HepG2 (cell line): ENCODE results near the gene UGT2A3. TPM values are rescaled to one million over a fixed set of nuclear protein-coding genes. Genes with fewer than 3 reads are reported as not detected.
"Not testable (repeated sequence)": the region's sequence is repeated elsewhere in the genome, so short reads cannot be mapped to it uniquely, and the experiment has no call there.

Source experiments
- ATAC-seq: fragments of 200-7000 bp; cut with Tn5 transposase; 3 replicates; pipeline ENCODE4 v1.9.1; 2020; ENCODE audit warnings: mild to moderate bottlenecking, moderate library complexity
- BruUV-seq: library from RNA; stranded (reverse); fragments of 400-500 nt; replicated peaks from 2 replicates; lab custom pipeline; 2021; lab: Mats Ljungman, UMichigan
- CTCF ChIA-PET: fragments of 300-600 bp; formaldehyde crosslinking; extraction: SDS; loops from one replicate; lab custom pipeline; 2021; ENCODE audit warnings: low total read pairs, inconsistent platforms, low intra/inter-chr PET ratio; lab: Yijun Ruan, JAX
- POLR2A ChIA-PET: fragments of 350-600 bp; sonication (Branson Sonifier 250); formaldehyde crosslinking; loops from one replicate; lab custom pipeline; 2020; ENCODE audit warnings: antibody characterized with exemption, inconsistent platforms; lab: Yijun Ruan, JAX
- DNase-seq: peaks from one replicate; pipeline ENCODE4 v3.0.0-alpha.2; 2015; ENCODE audit warnings: low spot score
- FAIRE-seq: peaks from 3 replicates; lab custom pipeline; 2011; peaks lifted over from hg19 to GRCh38; lab: Jason Lieb, UNC
- H2AFZ ChIP-seq: one replicate; pipeline ENCODE4 v1.6.1; 2011; ENCODE audit warnings: low read length, inconsistent platforms
- H3K27ac ChIP-seq: fragments of 300-600 bp; 3 replicates; pipeline ENCODE4 v1.8.0; 2011; ENCODE audit warnings: mixed run types, mild to moderate bottlenecking, mixed read lengths, low read length, inconsistent platforms; ENCODE audit not compliant: insufficient read depth; ENCODE audit errors: extremely low read length
- H3K27me3 ChIP-seq, 2 experiments: fragments of 200-600 bp in 1 of 2; 2 replicates in 1 of 2; 3 replicates in 1 of 2; pipeline versions ENCODE4 v1.6.0 to v1.8.0; 2011; ENCODE audit warnings: low read length in 2 of 2, mild to moderate bottlenecking in 2 of 2, moderate library complexity in 2 of 2, inconsistent platforms in 1 of 2; ENCODE audit not compliant: insufficient read depth in 2 of 2, control insufficient read depth in 1 of 2
- H3K36me3 ChIP-seq, 2 experiments: fragments of 200-600 bp in 1 of 2; replicated peaks in 1 of 2; 2 replicates in 1 of 2; 3 replicates in 1 of 2; pipeline versions ENCODE4 v1.5.1 to v1.8.0; 2011; ENCODE audit warnings: low read length in 2 of 2, inconsistent platforms in 1 of 2; ENCODE audit not compliant: insufficient read depth in 2 of 2, control insufficient read depth in 1 of 2
- H3K4me1 ChIP-seq: 2 replicates; pipeline ENCODE4 v1.5.1; 2012; ENCODE audit warnings: low read length, inconsistent platforms; ENCODE audit not compliant: insufficient read depth
- H3K4me2 ChIP-seq: 2 replicates; pipeline ENCODE4 v1.6.0; 2011; ENCODE audit warnings: low read depth, low read length, inconsistent platforms
- H3K4me3 ChIP-seq, 3 experiments: fragments of 200-600 bp in 1 of 3; sonication (generic), shearing (Covaris generic) in 1 of 3; replicated peaks in 1 of 3; 2 replicates each; pipeline ENCODE4 v1.5.1; 2011 to 2016; ENCODE audit warnings: low read length in 3 of 3, inconsistent platforms in 2 of 3, low read depth in 2 of 3, mild to moderate bottlenecking in 2 of 3, control low read depth in 1 of 3, mixed read lengths in 1 of 3; ENCODE audit not compliant: insufficient read depth in 1 of 3
- H3K79me2 ChIP-seq: one replicate; pipeline ENCODE4 v1.6.1; 2011; ENCODE audit warnings: low read length, inconsistent platforms; ENCODE audit not compliant: insufficient read depth
- H3K9ac ChIP-seq: 2 replicates; pipeline ENCODE4 v1.6.0; 2011; ENCODE audit warnings: mild to moderate bottlenecking, low read depth, low read length, inconsistent platforms; ENCODE audit not compliant: insufficient read depth
- H3K9me3 ChIP-seq: 2 replicates; pipeline ENCODE4 v1.5.1; 2012; ENCODE audit warnings: mild to moderate bottlenecking, low read length
- H4K20me1 ChIP-seq: 2 replicates; pipeline ENCODE4 v1.6.0; 2011; ENCODE audit warnings: inconsistent platforms, mild to moderate bottlenecking, low read length, moderate library complexity; ENCODE audit not compliant: insufficient read depth
- EZH2 ChIP-seq: conservative IDR thresholded peaks from 2 replicates; pipeline ENCODE4 v1.6.1; 2012; ENCODE audit warnings: mild to moderate bottlenecking, low read depth, low read length, moderate library complexity
- SMAD3 ChIP-seq: sonication (generic); formaldehyde crosslinking; IDR thresholded peaks from 2 replicates; pipeline ENCODE4 v1.4.0; 2020; ENCODE audit warnings: missing genetic modification reagents
- TOPORS ChIP-seq: sonication (generic); formaldehyde crosslinking; IDR thresholded peaks from 2 replicates; pipeline ENCODE4 v1.8.0; 2023; ENCODE audit warnings: mild to moderate bottlenecking, missing genetic modification reagents
- USF2 ChIP-seq, 2 experiments: sonication (generic) in 1 of 2; formaldehyde crosslinking in 1 of 2; IDR thresholded peaks; 2 replicates each; pipeline versions ENCODE4 v1.5.1 to v1.6.1; 2011 to 2020; ENCODE audit warnings: borderline replicate concordance in 1 of 2, low read depth in 1 of 2, low read length in 1 of 2, mild to moderate bottlenecking in 1 of 2, missing genetic modification reagents in 1 of 2, moderate library complexity in 1 of 2
- ZNF33B ChIP-seq: sonication (generic); formaldehyde crosslinking; IDR thresholded peaks from 2 replicates; pipeline ENCODE4 v1.5.1; 2020; ENCODE audit warnings: mild to moderate bottlenecking, missing genetic modification reagents
- ZNF552 ChIP-seq: sonication (generic); formaldehyde crosslinking; IDR thresholded peaks from 2 replicates; pipeline ENCODE4 v1.9.0; 2022; ENCODE audit warnings: missing genetic modification reagents, mild to moderate bottlenecking, borderline replicate concordance
- ZNF761 ChIP-seq: sonication (generic); formaldehyde crosslinking; conservative IDR thresholded peaks from 2 replicates; pipeline ENCODE4 v1.4.0; 2020; ENCODE audit warnings: mild to moderate bottlenecking, missing genetic modification reagents
- WGBS: methylation state at CpG from one replicate; pipeline ENCODE4 v1.1.6; 2017; ENCODE audit warnings: low lambda C conversion rate; 5-methylcytosine and 5-hydroxymethylcytosine counted together
- in situ Hi-C: cut with HindIII; loops from 2 replicates; pipeline ENCODE4 v1.10.0; 2017; ENCODE audit warnings: low pct_unique_long_range_greater_than_20kb; ENCODE audit not compliant: extremely low pct_ligation_motif_present
- intact Hi-C: fragments of 100-400 bp; cut with micrococcal nuclease; formaldehyde crosslinking; loops from one replicate; pipeline ENCODE4 v1.10.0; 2022; ENCODE audit not compliant: unreplicated experiment
- polyA plus RNA-seq, 8 experiments: library from polyadenylated mRNA; depleted of rRNA in 3 of 8; stranded (reverse) in 7 of 8; unstranded in 1 of 8; fragments of >200 nt; fragmentation: Illumina TruSeq in 4 of 8; extraction: Trizol in 4 of 8; gene quantifications; 2 replicates each; pipeline versions ENCODE4 v1.2.1 to v1.2.3, GENCODE V29; 2011 to 2016; ENCODE audit warnings: low read depth in 4 of 8, missing spikeins in 1 of 8, mixed read lengths in 1 of 8; ENCODE audit not compliant: insufficient read depth in 1 of 8
- total RNA-seq, 5 experiments: library from RNA; depleted of rRNA; stranded (reverse); fragments of >200 nt; fragmentation: Illumina TruSeq; extraction: Trizol; gene quantifications; 2 replicates each; pipeline ENCODE4 v1.2.3, GENCODE V29; 2016; ENCODE audit warnings: low read depth in 1 of 5
- TF ChIP-seq, protein P1 (sequence below): sonication (generic); formaldehyde crosslinking; IDR thresholded peaks from 2 replicates; pipeline ENCODE4 v1.4.0; 2020; ENCODE audit warnings: mild to moderate bottlenecking, missing genetic modification reagents
- TF ChIP-seq, protein P2 (sequence below): sonication (generic); formaldehyde crosslinking; IDR thresholded peaks from 2 replicates; pipeline ENCODE4 v1.5.1; 2020; ENCODE audit warnings: mild to moderate bottlenecking, missing genetic modification reagents, moderate library complexity

Gene UGT2A3
- total and polyA plus RNA-seq, 2 of the 13 experiments (the other 11 are each of a cell fraction or from before 2014, with no cell fraction given), result 61.3 to 97.2 TPM

- ATAC-seq, H3K9ac ChIP-seq, H3K79me2 ChIP-seq, H2AFZ ChIP-seq, H3K36me3 ChIP-seq, intact Hi-C loops, POLR2A ChIA-PET, FAIRE-seq, in situ Hi-C loops, H3K4me2 ChIP-seq, H3K27ac ChIP-seq, DNase-seq, CTCF ChIA-PET, H3K27me3 ChIP-seq, H3K4me1 ChIP-seq, H3K4me3 ChIP-seq, H4K20me1 ChIP-seq, BruUV-seq: not testable (repeated sequence)
- H3K9me3 ChIP-seq, result peaks cover 11% of the 10 kb centered on the region
- peak; percentile 95 for TF ChIP-seq ZNF761
- 79% methylated on average over 5 of the region's 5 CpGs for WGBS
Measured at GRCh38 chr4:68922202-68922601, 29.4 kb downstream of the UGT2A3 start.

- no peak overlapping the region for H3K27ac ChIP-seq
- H3K79me2 ChIP-seq, result no peaks in the 10 kb centered on the region
- intact Hi-C loops (no loop called here), in situ Hi-C loops (no loop called here)
- FAIRE-seq (no peak), DNase-seq (no peak), ATAC-seq (no peak)
- no TSS peak for BruUV-seq
- H3K4me3 ChIP-seq, result no peak overlapping the region
- H3K9ac ChIP-seq, result no peak overlapping the region
- H3K27me3 ChIP-seq, result no peaks in the 10 kb centered on the region
- peaks cover 7% of the 10 kb centered on the region; the same call in 1 of the 2 replicates for H3K4me1 ChIP-seq
- H3K9me3 ChIP-seq, result peaks cover 11% of the 10 kb centered on the region
- ChIA-PET CTCF (no interaction called here), POLR2A (no interaction called here)
- no peak overlapping the region for H3K4me2 ChIP-seq
- no peaks in the 10 kb centered on the region; a peak in 1 of 5 replicates for H3K36me3 ChIP-seq
- no peak overlapping the region for H2AFZ ChIP-seq
- H4K20me1 ChIP-seq, result no peaks in the 10 kb centered on the region
- TF ChIP-seq ZNF552 (CRISPR knock-in tag) (no peak), USF2 (IDR thresholded peaks at IDR 0.05; ENCODE audit: low read depth, low read length) (no peak), USF2 (CRISPR knock-in tag; IDR thresholded peaks at IDR 0.05; ENCODE audit: borderline replicate concordance) (no peak), EZH2 (no peak), TOPORS (CRISPR knock-in tag) (no peak), ZNF33B (CRISPR knock-in tag) (no peak), SMAD3 (CRISPR knock-in tag) (no peak)
- TF ChIP-seq, protein P1, sequence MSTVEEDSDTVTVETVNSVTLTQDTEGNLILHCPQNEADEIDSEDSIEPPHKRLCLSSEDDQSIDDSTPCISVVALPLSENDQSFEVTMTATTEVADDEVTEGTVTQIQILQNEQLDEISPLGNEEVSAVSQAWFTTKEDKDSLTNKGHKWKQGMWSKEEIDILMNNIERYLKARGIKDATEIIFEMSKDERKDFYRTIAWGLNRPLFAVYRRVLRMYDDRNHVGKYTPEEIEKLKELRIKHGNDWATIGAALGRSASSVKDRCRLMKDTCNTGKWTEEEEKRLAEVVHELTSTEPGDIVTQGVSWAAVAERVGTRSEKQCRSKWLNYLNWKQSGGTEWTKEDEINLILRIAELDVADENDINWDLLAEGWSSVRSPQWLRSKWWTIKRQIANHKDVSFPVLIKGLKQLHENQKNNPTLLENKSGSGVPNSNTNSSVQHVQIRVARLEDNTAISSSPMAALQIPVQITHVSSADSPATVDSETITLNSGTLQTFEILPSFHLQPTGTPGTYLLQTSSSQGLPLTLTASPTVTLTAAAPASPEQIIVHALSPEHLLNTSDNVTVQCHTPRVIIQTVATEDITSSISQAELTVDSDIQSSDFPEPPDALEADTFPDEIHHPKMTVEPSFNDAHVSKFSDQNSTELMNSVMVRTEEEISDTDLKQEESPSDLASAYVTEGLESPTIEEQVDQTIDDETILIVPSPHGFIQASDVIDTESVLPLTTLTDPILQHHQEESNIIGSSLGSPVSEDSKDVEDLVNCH, result no peak
- TF ChIP-seq, protein P2, sequence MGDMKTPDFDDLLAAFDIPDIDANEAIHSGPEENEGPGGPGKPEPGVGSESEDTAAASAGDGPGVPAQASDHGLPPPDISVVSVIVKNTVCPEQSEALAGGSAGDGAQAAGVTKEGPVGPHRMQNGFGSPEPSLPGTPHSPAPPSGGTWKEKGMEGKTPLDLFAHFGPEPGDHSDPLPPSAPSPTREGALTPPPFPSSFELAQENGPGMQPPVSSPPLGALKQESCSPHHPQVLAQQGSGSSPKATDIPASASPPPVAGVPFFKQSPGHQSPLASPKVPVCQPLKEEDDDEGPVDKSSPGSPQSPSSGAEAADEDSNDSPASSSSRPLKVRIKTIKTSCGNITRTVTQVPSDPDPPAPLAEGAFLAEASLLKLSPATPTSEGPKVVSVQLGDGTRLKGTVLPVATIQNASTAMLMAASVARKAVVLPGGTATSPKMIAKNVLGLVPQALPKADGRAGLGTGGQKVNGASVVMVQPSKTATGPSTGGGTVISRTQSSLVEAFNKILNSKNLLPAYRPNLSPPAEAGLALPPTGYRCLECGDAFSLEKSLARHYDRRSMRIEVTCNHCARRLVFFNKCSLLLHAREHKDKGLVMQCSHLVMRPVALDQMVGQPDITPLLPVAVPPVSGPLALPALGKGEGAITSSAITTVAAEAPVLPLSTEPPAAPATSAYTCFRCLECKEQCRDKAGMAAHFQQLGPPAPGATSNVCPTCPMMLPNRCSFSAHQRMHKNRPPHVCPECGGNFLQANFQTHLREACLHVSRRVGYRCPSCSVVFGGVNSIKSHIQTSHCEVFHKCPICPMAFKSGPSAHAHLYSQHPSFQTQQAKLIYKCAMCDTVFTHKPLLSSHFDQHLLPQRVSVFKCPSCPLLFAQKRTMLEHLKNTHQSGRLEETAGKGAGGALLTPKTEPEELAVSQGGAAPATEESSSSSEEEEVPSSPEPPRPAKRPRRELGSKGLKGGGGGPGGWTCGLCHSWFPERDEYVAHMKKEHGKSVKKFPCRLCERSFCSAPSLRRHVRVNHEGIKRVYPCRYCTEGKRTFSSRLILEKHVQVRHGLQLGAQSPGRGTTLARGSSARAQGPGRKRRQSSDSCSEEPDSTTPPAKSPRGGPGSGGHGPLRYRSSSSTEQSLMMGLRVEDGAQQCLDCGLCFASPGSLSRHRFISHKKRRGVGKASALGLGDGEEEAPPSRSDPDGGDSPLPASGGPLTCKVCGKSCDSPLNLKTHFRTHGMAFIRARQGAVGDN, result no peak
Measured at GRCh38 chr4:68921051-68921450, 30.6 kb downstream of the UGT2A3 start.
